SK-MEL-5 (cell line): Measurements from ENCODE around the gene GYS2. TPM values are rescaled to one million over a fixed set of nuclear protein-coding genes. Genes with fewer than 3 reads are reported as not detected.
"Not testable (repeated sequence)": the region's sequence is repeated elsewhere in the genome, so short reads cannot be mapped to it uniquely, and the experiment has no call there.

Experiments used
- DNase-seq: peaks from one replicate; pipeline ENCODE4 v3.0.0-alpha.2; 2016; ENCODE audit warnings: low read depth, low spot score
- in situ Hi-C: cut with HindIII; loops from 2 replicates; pipeline ENCODE4 v1.10.0; 2016; ENCODE audit warnings: low sequenced_read_pairs, high pct_unique_total_duplicates, low pct_unique_long_range_greater_than_20kb
- total RNA-seq: library from RNA; depleted of rRNA; stranded (reverse); fragments of >200 nt; shearing (Covaris generic); gene quantifications from 2 replicates; pipeline ENCODE4 v1.2.3, GENCODE V29; 2014

GYS2 gene
- total RNA-seq, 1 experiment from 2014 or later, result not detected

- DNase-seq, result peak; percentile 32
- in situ Hi-C loops, result no loop called here
Measured at GRCh38 chr12:21613931-21614330, 9.3 kb upstream of the GYS2 start.

GRCh38 chr12:21608196-21608595, 3.5 kb upstream of the GYS2 start:
- in situ Hi-C loops, result no loop called here
- no peak for DNase-seq

- DNase-seq, result peak; percentile 59
- in situ Hi-C loops, result no loop called here
Measured at GRCh38 chr12:21607701-21608100, 3.1 kb upstream of the GYS2 start.

- in situ Hi-C loops, result no loop called here
- no peak for DNase-seq
Measured at GRCh38 chr12:21606175-21606574, 1.5 kb upstream of the GYS2 start.

- no peak for DNase-seq
Measured at GRCh38 chr12:21602774-21603173, 1.9 kb downstream of the GYS2 start.

GRCh38 chr12:21600196-21600595, 4.5 kb downstream of the GYS2 start:
- in situ Hi-C loops, result no loop called here
- DNase-seq, result no peak

More at GRCh38 chr12:21602774-21603173, 1.9 kb downstream of the GYS2 start:
- in situ Hi-C loops, result no loop called here

GRCh38 chr12:21599143-21599999, 5.3 kb downstream of the GYS2 start:
- no peak for DNase-seq
- in situ Hi-C loops, result no loop called here

GRCh38 chr12:21598651-21599050, 6.0 kb downstream of the GYS2 start:
- in situ Hi-C loops, result no loop called here
- no peak for DNase-seq

GRCh38 chr12:21595356-21595755, 9.3 kb downstream of the GYS2 start:
- in situ Hi-C loops, DNase-seq: not testable (repeated sequence)

- DNase-seq, result no peak
- in situ Hi-C loops, result no loop called here
Measured at GRCh38 chr12:21585485-21585884, 19.2 kb downstream of the GYS2 start.

- DNase-seq, in situ Hi-C loops: not testable (repeated sequence)
Measured at GRCh38 chr12:21584403-21585182, 20.1 kb downstream of the GYS2 start.

- DNase-seq, result no peak
- in situ Hi-C loops, result no loop called here
Measured at GRCh38 chr12:21583587-21583986, 21.1 kb downstream of the GYS2 start.

GRCh38 chr12:21580748-21581516, 23.7 kb downstream of the GYS2 start:
- in situ Hi-C loops, result no loop called here
- no peak for DNase-seq

GRCh38 chr12:21577516-21577915, 27.1 kb downstream of the GYS2 start:
- in situ Hi-C loops, result no loop called here

GRCh38 chr12:21576431-21576830, 28.2 kb downstream of the GYS2 start:
- no peak for DNase-seq
- in situ Hi-C loops, result no loop called here

More at GRCh38 chr12:21577516-21577915, 27.1 kb downstream of the GYS2 start:
- DNase-seq, result no peak

- no peak for DNase-seq
- in situ Hi-C loops, result no loop called here
Measured at GRCh38 chr12:21573733-21574358, 30.8 kb downstream of the GYS2 start.

- no peak for DNase-seq
- in situ Hi-C loops, result no loop called here
Measured at GRCh38 chr12:21571046-21571445, 33.6 kb downstream of the GYS2 start.

- no peak for DNase-seq
Measured at GRCh38 chr12:21568115-21568514, 36.5 kb downstream of the GYS2 start.

More at GRCh38 chr12:21568115-21568514, 36.5 kb downstream of the GYS2 start:
- in situ Hi-C loops, result no loop called here
